A673 (cell line): ENCODE results near the gene ASH1L.
"Not testable (repeated sequence)": the region's sequence is repeated elsewhere in the genome, so short reads cannot be mapped to it uniquely, and the experiment has no call there.

Experiments used
- CTCF ChIP-seq: fragments of 300-800, 200-600 bp; sonication (generic); conservative IDR thresholded peaks from 2 replicates; pipeline ENCODE4 v1.5.1; 2017; ENCODE audit warnings: low read depth, mild to moderate bottlenecking, antibody characterized with exemption, low read length, moderate library complexity, mixed read lengths
- EZH2 ChIP-seq: fragments of 200-600 bp; sonication (generic); IDR thresholded peaks from 2 replicates; pipeline ENCODE4 v1.6.1; 2017; ENCODE audit warnings: borderline replicate concordance, low read depth, mild to moderate bottlenecking, mixed read lengths, antibody characterized with exemption, low read length; ENCODE audit not compliant: poor library complexity, severe bottlenecking

- not testable (repeated sequence) for TF ChIP-seq CTCF, EZH2
Measured at GRCh38 chr1:155561779-155562580, 623 bp downstream of the ASH1L start.
